Gastroesophageal sphincter (tissue), 4 donors: ENCODE measurements around the gene ADIG. TPM values are rescaled to one million over a fixed set of nuclear protein-coding genes. Genes with fewer than 3 reads are reported as not detected.

Experiments used
- ATAC-seq: fragments of 150-250 bp; one replicate; pipeline ENCODE4 v1.9.1; 2016; ENCODE audit warnings: mild to moderate bottlenecking, moderate library complexity
- H3K27ac ChIP-seq, 4 donors: fragments of 200-600 bp; sonication (generic) in 3 of 4; 1 replicate in 3 of 4; 2 replicates in 1 of 4; pipeline ENCODE4 v1.5.1; 2016 to 2019
- H3K27me3 ChIP-seq: fragments of 200-600 bp; sonication (generic); one replicate; pipeline ENCODE4 v1.5.1; 2019
- H3K36me3 ChIP-seq, 2 donors: fragments of 200-600 bp; sonication (generic); one replicate each; pipeline ENCODE4 v1.5.1; 2019; ENCODE audit warnings: control low read depth in 1 of 2
- H3K4me1 ChIP-seq, 3 donors: fragments of 200-600 bp; sonication (generic); 1 replicate in 2 of 3; 2 replicates in 1 of 3; pipeline ENCODE4 v1.5.1; 2016 to 2019; ENCODE audit warnings: control low read depth in 2 of 3
- H3K4me3 ChIP-seq, 2 donors: fragments of 200-600 bp; sonication (generic); one replicate each; pipeline ENCODE4 v1.5.1; 2019; ENCODE audit warnings: mild to moderate bottlenecking in 1 of 2, moderate library complexity in 1 of 2
- H3K9me3 ChIP-seq, 3 donors: fragments of 200-600 bp; sonication (generic); one replicate each; pipeline ENCODE4 v1.5.1; 2017 to 2019; ENCODE audit warnings: control low read depth in 2 of 3
- CTCF ChIP-seq, 4 experiments: fragments of 200-600 bp in 2 of 4; fragments of 450-650 bp in 2 of 4; sonication (generic) in 1 of 4; IDR thresholded peaks; one replicate each; pipeline ENCODE4 v1.5.1; 2017 to 2019; ENCODE audit warnings: antibody characterized with exemption in 4 of 4, mild to moderate bottlenecking in 2 of 4, moderate library complexity in 2 of 4
- EP300 ChIP-seq: sonication (generic); formaldehyde crosslinking; IDR thresholded peaks from one replicate; pipeline ENCODE4 v1.6.1; 2017; ENCODE audit warnings: antibody characterized with exemption, mild to moderate bottlenecking
- POLR2A ChIP-seq, 2 donors: fragments of 450-650 bp; IDR thresholded peaks; one replicate each; pipeline ENCODE4 v1.6.1; 2017; ENCODE audit warnings: antibody characterized with exemption in 2 of 2, mild to moderate bottlenecking in 2 of 2, moderate library complexity in 1 of 2
- POLR2AphosphoS5 ChIP-seq: sonication (generic); formaldehyde crosslinking; IDR thresholded peaks from one replicate; pipeline ENCODE4 v1.6.1; 2017; ENCODE audit warnings: antibody characterized with exemption
- WGBS, 2 donors: methylation state at CpG; one replicate each; pipeline ENCODE4 v1.1.5; 2018; ENCODE audit warnings: low coverage in 1 of 2; 5-methylcytosine and 5-hydroxymethylcytosine counted together
- total RNA-seq, 4 donors: library from RNA; depleted of rRNA; stranded (reverse); fragments of >200 nt; gene quantifications; one replicate each; pipeline ENCODE4 v1.1.0, GENCODE V29; 2016

ADIG gene
- total RNA-seq, 4 donors from 2014 or later, result not detected

GRCh38 chr20:38566036-38566598 lies 14.9 kb upstream of the ADIG start:
- H3K4me3 ChIP-seq, result no peak overlapping the region
- H3K9me3 ChIP-seq, result no peaks in the 10 kb centered on the region
- 86 to 94% methylated on average over 3 to 6 of the region's 6 CpGs for WGBS, 2 donors
- peaks cover 5 to 98% of the 10 kb centered on the region in 2 donors for H3K36me3 ChIP-seq
- H3K27me3 ChIP-seq, result no peaks in the 10 kb centered on the region
- H3K27ac ChIP-seq, result no peak overlapping the region
- H3K4me1 ChIP-seq, result no peaks in the 10 kb centered on the region
- no peak for ATAC-seq
- TF ChIP-seq POLR2AphosphoS5, result no peak
- no peak for TF ChIP-seq EP300
- TF ChIP-seq POLR2A (IDR thresholded peaks at IDR 0.05), result no peak
- TF ChIP-seq CTCF (IDR thresholded peaks at IDR 0.05), result no peak

DNA sequence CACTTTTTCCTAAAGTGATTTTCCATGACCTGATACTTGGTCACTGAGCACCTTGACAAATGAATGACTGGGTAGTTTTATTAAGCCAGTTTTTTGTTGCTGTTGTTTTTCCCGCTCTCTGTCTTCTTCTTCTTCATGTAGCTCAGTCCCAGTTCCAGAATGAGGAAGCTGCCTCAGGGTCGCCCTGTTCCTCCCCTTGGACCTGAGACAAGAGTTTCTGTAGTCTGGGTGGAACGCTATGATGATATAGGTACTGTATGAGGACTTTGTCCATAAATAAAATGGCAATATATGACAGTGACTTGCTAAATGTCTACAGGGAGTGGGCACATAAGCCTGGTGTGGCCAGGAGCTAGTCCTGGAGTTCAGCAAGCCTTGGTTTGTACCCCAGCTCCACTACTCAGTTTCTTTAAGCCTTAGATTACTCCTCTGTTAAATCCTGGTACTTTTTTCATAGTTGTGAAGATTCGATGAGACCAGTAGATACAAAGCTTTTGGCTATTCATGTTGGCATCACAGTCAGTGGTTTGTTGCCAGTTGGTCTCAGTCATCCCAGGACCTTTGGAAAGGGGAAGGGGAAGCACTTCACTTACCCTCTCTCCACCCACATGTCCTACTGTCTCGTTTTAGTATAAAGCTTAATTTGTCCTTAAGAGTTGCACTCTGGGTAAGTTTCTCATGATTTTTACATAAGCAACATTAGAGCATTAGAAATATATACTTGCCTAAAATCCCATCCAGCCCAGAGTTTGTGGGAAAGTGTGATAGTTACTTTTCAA lies 11.1 kb upstream of the ADIG start:
- peaks cover 13 to 96% of the 10 kb centered on the region in 2 donors for H3K36me3 ChIP-seq
- ATAC-seq, result no peak

DNA sequence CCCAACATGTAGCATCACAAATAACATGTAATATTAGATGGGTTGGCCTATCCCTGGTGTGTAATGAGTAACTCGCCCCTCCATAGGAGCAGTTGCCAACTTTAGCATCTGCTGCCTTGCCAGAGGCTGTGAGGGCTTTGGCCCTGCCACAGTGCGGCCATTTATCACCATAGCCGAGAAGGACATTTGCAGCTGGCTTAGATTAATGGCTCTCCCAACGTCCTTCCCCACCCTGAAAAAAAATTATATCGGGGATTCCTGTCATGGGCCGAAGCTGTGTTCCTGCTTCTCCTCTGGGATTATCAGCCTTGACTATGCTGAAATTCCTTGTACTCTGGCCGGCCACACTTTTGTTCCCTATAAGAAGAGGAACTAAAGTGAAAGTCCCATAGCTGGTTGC lies 7.6 kb upstream of the ADIG start:
- Histone ChIP-seq H3K27ac (no peak overlapping the region), H3K27me3 (no peaks in the 10 kb centered on the region), H3K36me3 (peaks cover 9 to 94% of the 10 kb centered on the region in 2 donors), H3K9me3 (no peaks in the 10 kb centered on the region), H3K4me3 (no peak overlapping the region), H3K4me1 (no peaks in the 10 kb centered on the region)
- TF ChIP-seq EP300, result no peak
- TF ChIP-seq POLR2A (IDR thresholded peaks at IDR 0.05), result no peak
- no peak for TF ChIP-seq POLR2AphosphoS5
- TF ChIP-seq CTCF (IDR thresholded peaks at IDR 0.05), result no peak
- ATAC-seq, result no peak
- 50 to 67% methylated on average over 4 to 7 of the region's 7 CpGs for WGBS, 2 donors

More for the DNA sequence above, 11.1 kb upstream of the ADIG start:
- Histone ChIP-seq H3K4me1 (no peaks in the 10 kb centered on the region), H3K9me3 (no peaks in the 10 kb centered on the region), H3K4me3 (no peak overlapping the region), H3K27ac (no peak overlapping the region), H3K27me3 (no peaks in the 10 kb centered on the region)
- WGBS, 2 donors, result 62 to 85% methylated on average over 4 to 5 of the region's 5 CpGs
- TF ChIP-seq POLR2AphosphoS5 (no peak), CTCF (IDR thresholded peaks at IDR 0.05) (no peak), POLR2A (IDR thresholded peaks at IDR 0.05) (no peak), EP300 (no peak)

DNA sequence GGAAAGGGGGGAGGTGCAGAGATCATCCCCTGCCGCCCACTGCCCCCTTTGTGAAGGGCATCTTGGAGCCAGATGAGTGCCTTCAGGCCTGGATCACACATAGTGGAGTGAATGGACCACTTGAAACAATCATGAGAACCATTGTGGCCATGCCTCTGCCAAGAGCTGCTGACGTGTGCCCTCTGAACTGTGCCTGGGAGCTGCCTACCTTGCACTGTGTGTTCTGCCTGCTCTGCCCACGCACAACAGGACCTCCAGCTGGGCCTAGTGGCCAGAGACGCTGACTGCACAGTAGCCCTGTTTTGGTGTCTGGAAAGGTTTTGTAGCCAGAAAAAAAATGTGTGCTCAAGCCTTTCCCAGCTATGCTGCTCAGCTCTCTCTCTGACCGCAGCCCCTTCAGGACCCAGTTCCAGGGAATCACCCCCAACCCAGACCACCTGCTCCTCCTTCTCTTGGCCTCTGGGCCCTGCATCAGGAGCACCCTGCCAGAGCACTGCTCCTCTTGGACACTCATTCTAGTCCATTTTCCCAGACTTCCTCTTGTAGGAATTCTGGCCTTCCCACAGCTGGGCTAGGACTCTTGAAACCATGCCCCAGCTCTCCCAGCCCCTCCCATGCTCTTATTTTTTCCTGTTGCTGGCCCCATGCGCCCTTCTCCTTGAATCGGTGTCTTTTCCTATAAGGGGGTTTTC lies 1.6 kb upstream of the ADIG start:
- Histone ChIP-seq H3K4me1 (no peaks in the 10 kb centered on the region), H3K27ac (no peak overlapping the region), H3K36me3 (peaks cover 4 to 37% of the 10 kb centered on the region in 2 donors), H3K4me3 (no peak overlapping the region), H3K9me3 (no peaks in the 10 kb centered on the region), H3K27me3 (peaks cover 6% of the 10 kb centered on the region)
- WGBS, 2 donors, result 46 to 48% methylated on average over 4 of the region's 7 CpGs
- no peak for ATAC-seq
- TF ChIP-seq EP300, result no peak
- TF ChIP-seq POLR2AphosphoS5, result no peak
- no peak for TF ChIP-seq CTCF (IDR thresholded peaks at IDR 0.05)
- no peak for TF ChIP-seq POLR2A (IDR thresholded peaks at IDR 0.05)
